ENCODE measurements around the gene MISP3. TPM values are rescaled to one million over a fixed set of nuclear protein-coding genes. Genes with fewer than 3 reads are reported as not detected.
A peak's percentile ranks its signal among the peaks of the same experiment; 100 is the strongest.
"Not testable (repeated sequence)": the region's sequence is repeated elsewhere in the genome, so short reads cannot be mapped to it uniquely, and the experiment has no call there.

Gene MISP3
- total RNA-seq, 2 experiments from 2014 or later, result 0.67 to 0.69 TPM

DNA sequence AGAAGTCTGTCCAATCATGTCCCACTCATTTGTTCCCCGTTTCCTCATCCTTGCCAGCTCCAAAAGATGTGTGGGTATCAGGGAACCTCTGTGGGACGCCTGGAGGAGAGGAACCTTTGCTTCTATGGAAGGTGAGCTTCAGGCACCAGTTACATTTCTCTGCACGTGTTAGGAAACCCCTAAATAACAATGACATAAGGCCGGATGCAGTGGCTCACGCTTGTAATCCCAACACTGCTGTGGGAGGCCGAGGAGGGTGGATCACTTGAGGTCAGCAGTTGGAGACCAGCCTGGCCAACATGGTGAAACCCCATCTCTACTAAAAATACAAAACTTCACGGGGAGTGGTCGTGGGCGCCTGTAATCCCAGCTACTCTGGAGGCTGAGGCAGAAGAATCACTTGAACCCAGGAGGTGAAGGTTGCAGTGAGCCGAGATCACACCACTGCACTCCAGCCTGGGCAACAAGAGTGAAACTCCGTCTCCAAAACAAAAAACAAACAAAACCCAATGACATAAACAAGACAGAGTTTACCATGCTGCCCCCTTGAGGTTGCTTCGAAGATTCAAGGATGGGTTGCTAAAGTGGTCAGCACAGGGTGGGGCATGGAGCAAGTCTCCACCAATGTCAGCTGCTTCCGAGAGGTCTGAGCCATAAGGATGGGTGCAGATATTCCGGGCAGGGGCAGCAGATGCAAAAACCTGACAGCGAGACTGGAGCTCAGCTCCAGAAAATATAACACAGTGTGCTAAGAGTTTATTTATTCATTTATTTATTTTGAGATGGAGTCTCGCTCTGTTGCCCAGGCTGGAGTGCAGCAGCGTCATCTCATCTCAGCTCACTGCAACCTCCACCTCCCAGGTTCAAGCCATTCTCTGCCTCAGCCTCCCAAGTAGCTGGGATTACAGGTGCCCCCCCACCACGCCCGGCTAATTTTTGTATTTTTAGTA, 29.7 kb upstream of the MISP3 start:
- H3K9me3 Mint-ChIP-seq, H3K27me3 Mint-ChIP-seq, H3K4me3 Mint-ChIP-seq, POLR2A ChIA-PET: not testable (repeated sequence)
- Mint-ChIP-seq H3K36me3 (ENCODE audit: low read depth) (peaks cover 57% of the 10 kb centered on the region), H3K4me1 (peaks cover 18% of the 10 kb centered on the region), H3K27ac (peak overlapping the region; percentile 79)
- peak; percentile 64 for DNase-seq
- CTCF ChIA-PET, result interaction anchor here (0.6 to 1.9 kb wide), 10 partner anchors 11 to 235 kb away, joined by 3 to 6 read pairs (median 3); partner anchors contain the start of gene IL27RA

DNA sequence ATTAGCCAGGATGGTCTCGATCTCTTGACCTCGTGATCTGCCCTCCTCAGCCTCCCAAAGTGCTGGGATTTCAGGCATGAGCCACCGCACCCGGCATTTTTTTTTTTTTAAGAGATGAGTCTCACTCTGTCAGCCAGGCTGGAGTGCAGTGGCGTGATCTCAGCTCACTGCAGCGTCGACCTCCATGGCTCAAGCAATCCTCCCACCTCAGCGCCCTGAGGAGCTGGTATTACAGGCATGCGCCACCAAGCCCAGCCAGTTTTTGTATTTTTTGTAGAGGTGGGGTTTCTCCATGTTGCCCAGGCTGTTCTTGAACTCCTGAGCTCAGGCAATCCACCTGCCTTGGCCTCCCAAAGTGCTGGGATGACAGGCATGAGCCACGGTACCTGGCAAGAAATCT, 24.7 kb upstream of the MISP3 start:
- DNase-seq, H3K4me1 Mint-ChIP-seq, H3K4me3 Mint-ChIP-seq, H3K27ac Mint-ChIP-seq, POLR2A ChIA-PET, H3K27me3 Mint-ChIP-seq, H3K9me3 Mint-ChIP-seq: not testable (repeated sequence)
- H3K36me3 Mint-ChIP-seq (ENCODE audit: low read depth), result peaks cover 66% of the 10 kb centered on the region
- CTCF ChIA-PET, result interaction anchor here (0.6 to 4.3 kb wide), 14 partner anchors 8 to 437 kb away, joined by 3 to 36 read pairs (median 3); partner anchors contain the start of genes IL27RA and MISP3

DNA sequence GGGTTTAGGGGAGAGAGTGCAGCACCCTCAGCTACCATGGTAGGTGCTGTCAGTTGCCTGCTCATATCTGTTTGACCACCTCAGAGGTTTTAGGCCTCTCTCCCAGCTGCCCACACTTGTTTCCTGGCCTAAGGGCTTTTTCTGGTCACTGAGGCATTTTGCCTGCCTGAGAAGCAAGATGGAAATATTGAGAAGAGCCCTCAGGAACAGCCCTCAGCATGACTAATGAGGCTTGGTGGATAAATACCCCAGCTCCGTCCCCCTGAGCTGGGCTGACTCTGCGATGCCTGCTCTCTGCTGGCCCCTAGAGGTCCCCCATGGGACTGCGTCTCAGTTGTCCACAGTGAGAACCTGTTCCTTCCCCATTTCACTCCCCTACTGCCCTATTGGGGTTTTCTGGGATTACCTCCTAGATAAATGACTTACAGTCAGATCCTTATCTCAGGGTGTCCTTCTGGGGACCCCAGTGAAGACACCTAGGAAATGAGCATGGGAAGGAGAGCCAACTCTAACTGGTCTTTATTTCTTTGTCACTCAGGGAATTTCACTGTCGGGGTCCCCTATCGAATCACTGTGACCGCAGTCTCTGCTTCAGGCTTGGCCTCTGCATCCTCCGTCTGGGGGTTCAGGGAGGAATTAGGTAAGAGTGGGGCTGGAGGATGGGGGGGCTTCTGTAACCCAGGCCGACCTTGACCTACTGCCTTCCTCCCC, 24.0 kb upstream of the MISP3 start:
- peaks cover 4% of the 10 kb centered on the region for H3K4me1 Mint-ChIP-seq
- no peaks in the 10 kb centered on the region for H3K27me3 Mint-ChIP-seq
- H3K4me3 Mint-ChIP-seq, result no peak overlapping the region
- no peaks in the 10 kb centered on the region for H3K9me3 Mint-ChIP-seq
- no peak overlapping the region for H3K27ac Mint-ChIP-seq
- DNase-seq, result peak; percentile 76
- H3K36me3 Mint-ChIP-seq (ENCODE audit: low read depth), result peaks cover 67% of the 10 kb centered on the region
- CTCF ChIA-PET, result interaction anchor here (0.6 to 4.3 kb wide), 13 partner anchors 9 to 436 kb away, joined by 3 to 36 read pairs (median 3); partner anchors contain the start of genes IL27RA and MISP3
- POLR2A ChIA-PET, result no interaction called here

DNA sequence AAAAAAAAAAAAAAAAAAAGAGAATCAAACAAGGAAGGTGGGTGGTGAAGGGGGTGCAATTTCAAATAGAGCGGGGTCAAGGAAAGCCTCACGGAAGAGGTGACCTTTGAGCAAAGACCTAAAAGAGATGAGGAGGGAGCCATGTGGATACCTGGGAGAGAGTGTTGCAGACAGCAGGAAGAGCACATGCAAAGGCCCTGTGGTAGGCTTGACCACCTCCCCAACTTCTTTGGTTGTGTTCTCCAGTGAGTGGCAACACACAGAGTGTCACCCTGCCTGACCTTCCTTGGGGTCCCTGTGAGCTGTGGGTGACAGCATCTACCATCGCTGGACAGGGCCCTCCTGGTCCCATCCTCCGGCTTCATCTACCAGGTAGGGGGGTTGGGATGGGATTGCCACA, 22.1 kb upstream of the MISP3 start:
- Mint-ChIP-seq H3K9me3 (no peaks in the 10 kb centered on the region), H3K4me1 (peaks cover 4% of the 10 kb centered on the region), H3K27me3 (no peaks in the 10 kb centered on the region), H3K4me3 (no peak overlapping the region), H3K36me3 (ENCODE audit: low read depth) (peaks cover 67% of the 10 kb centered on the region), H3K27ac (no peak overlapping the region)
- no peak for DNase-seq
- ChIA-PET POLR2A (no interaction called here), CTCF (interaction anchor here (1.3 to 3.1 kb wide), 2 partner anchors 11 to 22 kb away, joined by 3 to 15 read pairs; partner anchors contain the start of gene MISP3)

DNA sequence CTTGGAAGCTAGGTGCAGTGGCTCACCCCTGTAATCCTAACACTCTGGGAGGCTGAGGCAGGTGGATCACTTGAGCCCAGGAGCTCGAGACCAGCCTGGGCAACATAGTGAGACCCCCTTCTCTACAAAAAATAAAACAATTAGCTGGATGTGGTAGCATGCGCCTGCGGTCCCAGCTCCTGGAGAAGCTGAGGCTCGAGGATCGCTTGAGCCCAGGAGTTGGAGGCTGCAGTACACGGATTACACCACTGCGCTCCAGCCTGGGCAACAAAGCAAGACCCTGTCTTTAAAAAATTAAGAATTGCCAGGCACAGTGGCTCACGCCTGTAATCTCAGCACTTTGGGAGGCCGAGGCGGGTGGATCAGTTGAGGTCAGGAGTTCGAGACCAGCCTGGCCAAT, 21.6 kb upstream of the MISP3 start:
- POLR2A ChIA-PET, H3K27me3 Mint-ChIP-seq, H3K4me3 Mint-ChIP-seq, DNase-seq, H3K4me1 Mint-ChIP-seq, H3K27ac Mint-ChIP-seq, H3K9me3 Mint-ChIP-seq: not testable (repeated sequence)
- H3K36me3 Mint-ChIP-seq (ENCODE audit: low read depth), result peaks cover 63% of the 10 kb centered on the region
- CTCF ChIA-PET, result interaction anchor here (1.3 to 3.1 kb wide), 2 partner anchors 12 to 22 kb away, joined by 3 to 15 read pairs; partner anchors contain the start of gene MISP3

DNA sequence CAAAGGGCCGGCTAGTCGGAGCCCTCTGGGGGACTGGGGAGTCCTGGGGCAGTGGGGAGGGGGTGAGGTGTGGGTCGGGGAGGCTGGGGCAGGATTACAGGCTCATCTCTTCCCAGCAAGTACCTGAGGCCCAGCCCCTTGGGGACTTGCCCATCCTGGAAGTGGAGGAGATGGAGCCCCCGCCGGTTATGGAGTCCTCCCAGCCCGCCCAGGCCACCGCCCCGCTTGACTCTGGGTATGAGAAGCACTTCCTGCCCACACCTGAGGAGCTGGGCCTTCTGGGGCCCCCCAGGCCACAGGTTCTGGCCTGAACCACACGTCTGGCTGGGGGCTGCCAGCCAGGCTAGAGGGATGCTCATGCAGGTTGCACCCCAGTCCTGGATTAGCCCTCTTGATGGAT, 20.6 kb upstream of the MISP3 start:
- ChIA-PET CTCF (interaction anchor here (3.1 kb wide), 1 partner anchor 21 kb away, joined by 15 read pairs; the partner anchor contains the start of gene MISP3), POLR2A (no interaction called here)
- Mint-ChIP-seq H3K4me3 (no peak overlapping the region), H3K4me1 (peaks cover 3% of the 10 kb centered on the region), H3K9me3 (no peaks in the 10 kb centered on the region), H3K27ac (no peak overlapping the region), H3K36me3 (ENCODE audit: low read depth) (peaks cover 54% of the 10 kb centered on the region), H3K27me3 (peaks cover 4% of the 10 kb centered on the region)
- DNase-seq, result no peak

DNA sequence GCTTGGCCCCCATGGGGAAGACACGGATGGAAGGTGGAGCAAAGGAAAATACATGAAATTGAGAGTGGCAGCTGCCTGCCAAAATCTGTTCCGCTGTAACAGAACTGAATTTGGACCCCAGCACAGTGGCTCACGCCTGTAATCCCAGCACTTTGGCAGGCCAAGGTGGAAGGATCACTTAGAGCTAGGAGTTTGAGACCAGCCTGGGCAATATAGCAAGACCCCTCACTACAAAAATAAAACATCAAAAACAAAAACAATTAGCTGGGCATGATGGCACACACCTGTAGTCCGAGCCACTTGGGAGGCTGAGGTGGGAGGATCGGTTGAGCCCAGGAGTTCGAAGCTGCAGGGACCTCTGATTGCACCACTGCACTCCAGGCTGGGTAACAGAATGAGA, 20.1 kb upstream of the MISP3 start:
- Mint-ChIP-seq H3K4me3 (no peak overlapping the region), H3K27me3 (peaks cover 6% of the 10 kb centered on the region), H3K36me3 (ENCODE audit: low read depth) (peaks cover 50% of the 10 kb centered on the region), H3K9me3 (no peaks in the 10 kb centered on the region), H3K4me1 (peaks cover 3% of the 10 kb centered on the region), H3K27ac (no peak overlapping the region)
- POLR2A ChIA-PET, result no interaction called here
- DNase-seq, result no peak
- CTCF ChIA-PET, result interaction anchor here (0.5 to 3.1 kb wide), 7 partner anchors 18 to 517 kb away, joined by 3 to 15 read pairs (median 3); partner anchors contain the start of gene MISP3

DNA sequence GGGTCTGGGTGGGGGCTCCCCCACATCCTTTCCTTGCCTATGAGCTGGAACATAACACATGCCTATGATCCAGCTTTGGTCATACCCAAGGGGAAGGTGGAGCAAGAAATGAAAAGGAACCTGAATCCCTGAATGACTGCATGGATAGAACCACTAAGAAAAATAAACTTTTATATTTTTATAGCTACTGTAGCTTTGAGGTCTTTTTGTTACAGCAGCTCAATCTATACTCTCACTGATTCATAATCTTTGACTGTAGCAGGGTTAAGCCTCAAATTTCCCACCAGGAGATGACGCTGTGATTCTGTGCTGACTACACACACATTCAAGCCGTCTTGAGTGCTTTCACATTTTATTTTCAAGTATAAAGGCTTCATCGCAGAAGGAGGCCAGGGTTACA, 19.6 kb upstream of the MISP3 start:
- Mint-ChIP-seq H3K27ac (no peak overlapping the region), H3K9me3 (no peaks in the 10 kb centered on the region), H3K4me1 (peaks cover 7% of the 10 kb centered on the region), H3K4me3 (no peak overlapping the region), H3K27me3 (peaks cover 11% of the 10 kb centered on the region), H3K36me3 (ENCODE audit: low read depth) (peaks cover 47% of the 10 kb centered on the region)
- ChIA-PET CTCF (interaction anchor here (0.5 to 3.1 kb wide), 6 partner anchors 18 to 517 kb away, joined by 3 to 15 read pairs (median 3); partner anchors contain the start of gene MISP3), POLR2A (no interaction called here)
- no peak for DNase-seq

DNA sequence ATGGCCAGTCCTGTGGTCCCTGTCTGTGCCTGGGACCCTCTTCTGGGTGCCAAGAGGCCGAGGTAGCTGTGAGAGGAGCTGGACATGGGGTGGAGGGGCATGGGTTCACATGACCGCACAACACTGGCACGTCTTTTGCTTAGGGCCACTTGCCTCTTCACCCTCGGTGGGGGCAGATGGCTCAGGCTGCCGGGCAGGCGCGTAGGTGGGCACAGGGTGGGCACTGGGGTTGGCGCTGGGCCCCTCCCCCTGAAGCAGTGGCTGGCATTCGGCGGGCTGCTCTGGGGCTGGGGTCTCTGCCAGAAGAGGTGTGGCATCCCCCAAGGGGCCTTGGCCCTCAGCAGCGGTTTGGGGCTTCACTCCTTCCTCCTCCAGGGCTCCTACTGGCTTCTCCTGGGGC, 19.1 kb upstream of the MISP3 start:
- Mint-ChIP-seq H3K27me3 (peaks cover 16% of the 10 kb centered on the region), H3K9me3 (no peaks in the 10 kb centered on the region), H3K36me3 (ENCODE audit: low read depth) (peaks cover 43% of the 10 kb centered on the region), H3K4me1 (peaks cover 12% of the 10 kb centered on the region), H3K27ac (no peak overlapping the region), H3K4me3 (no peak overlapping the region)
- POLR2A ChIA-PET, result no interaction called here
- no peak for DNase-seq
- CTCF ChIA-PET, result interaction anchor here (1.1 to 3.1 kb wide), 3 partner anchors 19 to 194 kb away, joined by 3 to 15 read pairs (median 3); partner anchors contain the start of gene MISP3

DNA sequence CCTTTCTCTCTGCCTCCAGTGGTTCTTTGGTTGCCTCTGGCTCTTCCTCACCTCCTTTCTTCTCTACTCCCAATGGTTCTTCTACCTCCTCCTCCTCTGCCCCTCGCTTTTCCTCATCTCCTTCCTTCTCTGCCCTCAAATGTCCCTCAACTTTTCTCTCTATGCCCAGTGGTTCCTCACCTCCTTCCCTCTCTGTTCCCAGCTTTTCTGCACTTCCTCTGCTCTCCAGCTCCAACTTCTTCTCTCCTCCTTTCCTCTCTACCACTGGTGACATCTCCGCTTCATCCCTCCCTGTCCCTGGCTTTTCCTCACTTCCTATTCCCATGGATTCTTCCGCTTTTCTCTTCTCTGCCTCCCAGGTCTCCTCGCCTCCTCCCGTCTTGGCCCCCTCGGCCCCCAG, 18.5 kb upstream of the MISP3 start:
- Mint-ChIP-seq H3K27me3 (peaks cover 22% of the 10 kb centered on the region), H3K36me3 (ENCODE audit: low read depth) (peaks cover 38% of the 10 kb centered on the region), H3K4me3 (no peak overlapping the region), H3K4me1 (peaks cover 17% of the 10 kb centered on the region), H3K27ac (no peak overlapping the region), H3K9me3 (no peaks in the 10 kb centered on the region)
- POLR2A ChIA-PET, result no interaction called here
- DNase-seq, result no peak
- CTCF ChIA-PET, result no interaction called here

DNA sequence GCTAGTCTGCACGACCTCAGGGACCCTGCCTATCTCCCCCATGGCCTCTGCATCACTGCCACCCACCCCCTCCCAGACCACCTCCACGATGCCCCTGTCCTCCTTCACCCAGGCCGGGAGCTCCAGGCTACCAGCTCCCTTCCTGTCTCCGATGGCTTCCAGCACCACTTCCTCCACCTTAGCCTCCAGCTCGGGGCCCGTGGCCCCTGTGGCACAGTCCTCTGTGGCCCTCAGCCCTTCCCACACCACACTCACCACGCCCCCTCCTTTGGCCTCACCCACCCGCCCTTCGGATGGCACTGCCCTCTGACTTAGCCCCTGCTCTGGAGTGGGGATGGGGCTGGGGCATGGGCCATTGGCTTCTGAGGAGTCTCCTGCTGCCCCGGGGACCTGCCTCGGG, 17.9 kb upstream of the MISP3 start:
- H3K9me3 Mint-ChIP-seq, result no peaks in the 10 kb centered on the region
- CTCF ChIA-PET, result interaction anchor here (0.6 kb wide), 1 partner anchor 23 kb away, joined by 3 read pairs; the partner anchor contains the start of gene IL27RA
- DNase-seq, result no peak
- no peak overlapping the region for H3K27ac Mint-ChIP-seq
- POLR2A ChIA-PET, result no interaction called here
- no peak overlapping the region for H3K4me3 Mint-ChIP-seq
- H3K27me3 Mint-ChIP-seq, result peaks cover 25% of the 10 kb centered on the region
- H3K36me3 Mint-ChIP-seq (ENCODE audit: low read depth), result peaks cover 33% of the 10 kb centered on the region
- peaks cover 17% of the 10 kb centered on the region for H3K4me1 Mint-ChIP-seq

DNA sequence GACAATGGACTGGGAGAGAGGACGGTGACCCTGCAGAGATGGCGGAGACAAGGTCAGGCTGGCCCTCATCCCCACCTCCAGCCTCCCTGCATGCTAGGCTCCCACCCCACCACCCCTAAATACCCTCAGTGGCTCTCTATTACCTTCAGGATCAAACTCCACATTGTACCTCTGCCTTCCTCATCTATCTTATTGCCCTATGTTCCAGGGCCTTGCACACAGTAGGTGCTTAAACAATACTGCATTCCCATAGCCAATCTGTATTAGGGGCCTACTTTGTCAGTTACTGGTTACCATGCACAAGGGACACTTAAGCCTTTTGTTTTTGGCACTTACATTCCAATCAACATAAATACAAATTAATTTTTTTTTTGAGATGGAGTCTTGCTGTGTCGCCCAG, 17.2 kb upstream of the MISP3 start:
- no peak for DNase-seq
- H3K9me3 Mint-ChIP-seq, result no peaks in the 10 kb centered on the region
- peaks cover 27% of the 10 kb centered on the region for H3K36me3 Mint-ChIP-seq (ENCODE audit: low read depth)
- peaks cover 31% of the 10 kb centered on the region for H3K27me3 Mint-ChIP-seq
- CTCF ChIA-PET, result interaction anchor here (0.9 to 1.0 kb wide), 2 partner anchors 9 to 175 kb away, joined by 3 to 5 read pairs; no protein-coding TSS in a partner anchor
- peaks cover 17% of the 10 kb centered on the region for H3K4me1 Mint-ChIP-seq
- H3K4me3 Mint-ChIP-seq, result no peak overlapping the region
- H3K27ac Mint-ChIP-seq, result no peak overlapping the region
- POLR2A ChIA-PET, result no interaction called here
